GM19239 (cell line): ENCODE results near the gene FAM219A.
"Not testable (repeated sequence)": the region's sequence is repeated elsewhere in the genome, so short reads cannot be mapped to it uniquely, and the experiment has no call there.

Experiments used
- DNase-seq: peaks from one replicate; pipeline ENCODE4 v3.0.0; 2011; ENCODE audit warnings: low spot score; ENCODE audit not compliant: insufficient read length
- FAIRE-seq: peaks from 2 replicates; lab custom pipeline; 2011; peaks lifted over from hg19 to GRCh38; lab: Jason Lieb, UNC

The FAM219A gene

GRCh38 chr9:34451135-34451534 lies 7.2 kb downstream of the FAM219A start:
- no peak for DNase-seq
- FAIRE-seq = no peak

- FAIRE-seq (no peak), DNase-seq (no peak)
Observed at GRCh38 chr9:34450644-34451043, 7.7 kb downstream of the FAM219A start.

GRCh38 chr9:34446951-34447350 lies 11.4 kb downstream of the FAM219A start:
- no peak for DNase-seq
- no peak for FAIRE-seq

GRCh38 chr9:34446468-34446891 lies 11.9 kb downstream of the FAM219A start:
- FAIRE-seq (no peak), DNase-seq (no peak)

GRCh38 chr9:34443976-34444375 lies 14.4 kb downstream of the FAM219A start:
- DNase-seq (no peak), FAIRE-seq (no peak)

- no peak for FAIRE-seq
- DNase-seq = no peak
Observed at GRCh38 chr9:34443533-34443932, 14.8 kb downstream of the FAM219A start.

GRCh38 chr9:34442770-34443169 lies 15.6 kb downstream of the FAM219A start:
- no peak for FAIRE-seq
- DNase-seq = no peak

GRCh38 chr9:34440017-34440416 lies 18.4 kb downstream of the FAM219A start:
- DNase-seq (no peak), FAIRE-seq (no peak)

GRCh38 chr9:34438465-34438864 lies 19.9 kb downstream of the FAM219A start:
- not testable (repeated sequence) for DNase-seq, FAIRE-seq

- DNase-seq, FAIRE-seq: not testable (repeated sequence)
Observed at GRCh38 chr9:34437926-34438307, 20.5 kb downstream of the FAM219A start.

- DNase-seq (peak; percentile 52), FAIRE-seq (peak; percentile 78)
Observed at GRCh38 chr9:34437006-34437925, 21.1 kb downstream of the FAM219A start.

- FAIRE-seq (no peak), DNase-seq (no peak)
Observed at GRCh38 chr9:34431667-34432066, 26.7 kb downstream of the FAM219A start.

GRCh38 chr9:34430843-34431437 lies 27.4 kb downstream of the FAM219A start:
- FAIRE-seq (no peak), DNase-seq (no peak)

GRCh38 chr9:34428325-34428958 lies 29.9 kb downstream of the FAM219A start:
- FAIRE-seq = no peak
- DNase-seq = no peak

- no peak for FAIRE-seq
Observed at GRCh38 chr9:34426347-34427074, 31.9 kb downstream of the FAM219A start.

GRCh38 chr9:34419716-34420504 lies 38.5 kb downstream of the FAM219A start:
- no peak for FAIRE-seq
- DNase-seq = no peak

More at GRCh38 chr9:34426347-34427074, 31.9 kb downstream of the FAM219A start:
- DNase-seq = no peak

GRCh38 chr9:34417734-34418133 lies 40.6 kb downstream of the FAM219A start:
- DNase-seq (no peak), FAIRE-seq (no peak)

- DNase-seq (peak; percentile 30), FAIRE-seq (no peak)
Observed at GRCh38 chr9:34413231-34413852, 45.0 kb downstream of the FAM219A start.

GRCh38 chr9:34412336-34412735 lies 46.0 kb downstream of the FAM219A start:
- DNase-seq (no peak), FAIRE-seq (no peak)
